SK-N-SH (cell line): ENCODE measurements around the gene TMTC2. TPM values are rescaled to one million over a fixed set of nuclear protein-coding genes. Genes with fewer than 3 reads are reported as not detected.

Source experiments
- CTCF ChIA-PET: fragments of 300-600, 350-600 bp; formaldehyde crosslinking; extraction: SDS; loops from one replicate; lab custom pipeline; 2021; lab: Yijun Ruan, JAX
- POLR2A ChIA-PET: fragments of 350-600 bp; sonication (Branson Sonifier 250); formaldehyde crosslinking; extraction: SDS; loops from one replicate; lab custom pipeline; 2020; ENCODE audit warnings: antibody characterized with exemption, inconsistent platforms; lab: Yijun Ruan, JAX
- DNase-seq: peaks from one replicate; pipeline ENCODE4 v3.0.0; 2012
- H2AFZ ChIP-seq: fragments of 200-600 bp; sonication (generic); 2 replicates; pipeline ENCODE4 v1.8.1; 2016; ENCODE audit warnings: antibody characterized with exemption, mild to moderate bottlenecking, low read depth
- H3F3A ChIP-seq: fragments of 200-600 bp; sonication (generic); replicated peaks from 2 replicates; pipeline ENCODE3; 2016; ENCODE audit warnings: antibody characterized with exemption, mild to moderate bottlenecking; ENCODE audit not compliant: insufficient read depth
- H3K27ac ChIP-seq, 2 experiments: fragments of 200-500 bp in 1 of 2; fragments of 200-600 bp in 1 of 2; sonication (Bioruptor generic) in 1 of 2; sonication (generic), shearing (Covaris generic) in 1 of 2; 2 replicates each; pipeline versions ENCODE4 v1.5.1 to v1.6.1; 2014 to 2016; ENCODE audit warnings: low read depth in 2 of 2, inconsistent platforms in 1 of 2, low read length in 1 of 2, mild to moderate bottlenecking in 1 of 2, mixed read lengths in 1 of 2
- H3K27me3 ChIP-seq: fragments of 200-600 bp; sonication (generic), shearing (Covaris generic); 2 replicates; pipeline ENCODE4 v1.6.1; 2016; ENCODE audit warnings: mixed run types; ENCODE audit not compliant: insufficient read depth
- H3K36me3 ChIP-seq, 2 experiments: fragments of 200-500 bp in 1 of 2; fragments of 200-600 bp in 1 of 2; sonication (Bioruptor generic) in 1 of 2; sonication (generic) in 1 of 2; replicated peaks in 1 of 2; 2 replicates each; pipeline versions ENCODE3 to v1.5.1; 2014 to 2016; ENCODE audit warnings: low read length in 1 of 2, mild to moderate bottlenecking in 1 of 2; ENCODE audit not compliant: insufficient read depth in 2 of 2, control insufficient read depth in 1 of 2
- H3K4me1 ChIP-seq, 2 experiments: fragments of 200-500 bp in 1 of 2; fragments of 200-600 bp in 1 of 2; sonication (Bioruptor generic) in 1 of 2; sonication (generic), shearing (Covaris generic) in 1 of 2; 2 replicates each; pipeline versions ENCODE4 v1.5.1 to v1.6.1; 2014 to 2016; ENCODE audit warnings: low read depth in 1 of 2, low read length in 1 of 2, mixed run types in 1 of 2; ENCODE audit not compliant: insufficient read depth in 2 of 2, control insufficient read depth in 1 of 2
- H3K4me2 ChIP-seq: fragments of 200-600 bp; sonication (generic), shearing (Covaris generic); 2 replicates; pipeline ENCODE4 v1.6.1; 2017; ENCODE audit warnings: mixed run types
- H3K4me3 ChIP-seq, 2 experiments: fragments of 200-500 bp in 1 of 2; fragments of 200-600 bp in 1 of 2; sonication (Bioruptor generic) in 1 of 2; sonication (generic), shearing (Covaris generic) in 1 of 2; 2 replicates each; pipeline versions ENCODE4 v1.5.1 to v1.8.1; 2014 to 2016; ENCODE audit warnings: low read depth in 2 of 2, inconsistent platforms in 1 of 2, low read length in 1 of 2, mild to moderate bottlenecking in 1 of 2, mixed read lengths in 1 of 2, moderate library complexity in 1 of 2
- H3K79me2 ChIP-seq: fragments of 200-600 bp; sonication (generic); 2 replicates; pipeline ENCODE4 v1.8.1; 2017; ENCODE audit warnings: mild to moderate bottlenecking; ENCODE audit not compliant: insufficient read depth
- H3K9ac ChIP-seq: fragments of 200-600 bp; sonication (generic); 2 replicates; pipeline ENCODE4 v1.6.1; 2017; ENCODE audit warnings: mixed run types
- H3K9me2 ChIP-seq: fragments of 200-600 bp; sonication (generic); 2 replicates; pipeline ENCODE4 v1.6.1; 2017; ENCODE audit warnings: mixed run types
- H3K9me3 ChIP-seq: fragments of 200-600 bp; sonication (generic); 2 replicates; pipeline ENCODE4 v1.6.1; 2017; ENCODE audit warnings: mixed run types, mild to moderate bottlenecking, moderate library complexity
- H4K20me1 ChIP-seq: fragments of 200-600 bp; sonication (generic); 2 replicates; pipeline ENCODE4 v1.6.1; 2017; ENCODE audit warnings: mild to moderate bottlenecking, mixed run types; ENCODE audit not compliant: insufficient read depth
- CHD2 ChIP-seq: fragments of 150-350 bp; IDR thresholded peaks from 2 replicates; pipeline ENCODE4 v1.6.1; 2018; ENCODE audit warnings: low read length; ENCODE audit not compliant: partially characterized antibody
- CTCF ChIP-seq: fragments of 200-600 bp; sonication (generic); IDR thresholded peaks from 2 replicates; pipeline ENCODE4 v1.6.1; 2017; ENCODE audit warnings: antibody characterized with exemption, mild to moderate bottlenecking, moderate library complexity
- FOXJ3 ChIP-seq: sonication (generic); formaldehyde crosslinking; IDR thresholded peaks from 2 replicates; pipeline ENCODE4 v1.5.1; 2020; ENCODE audit warnings: mild to moderate bottlenecking, missing genetic modification reagents
- FOXM1 ChIP-seq: IDR thresholded peaks from 2 replicates; pipeline ENCODE4 v1.4.0; 2012; ENCODE audit warnings: low read depth, mild to moderate bottlenecking
- JUND ChIP-seq: IDR thresholded peaks from 2 replicates; pipeline ENCODE4 v1.4.0; 2012
- MAX ChIP-seq: IDR thresholded peaks from 2 replicates; pipeline ENCODE4 v1.4.0; 2012; ENCODE audit warnings: low read depth
- NFIC ChIP-seq: IDR thresholded peaks from 2 replicates; pipeline ENCODE4 v1.4.0; 2012; ENCODE audit warnings: borderline replicate concordance
- NRF1 ChIP-seq: IDR thresholded peaks from 2 replicates; pipeline ENCODE4 v1.6.1; 2012; ENCODE audit warnings: low read depth, mild to moderate bottlenecking, low read length
- PBX3 ChIP-seq: IDR thresholded peaks from 2 replicates; pipeline ENCODE4; 2012
- RCOR1 ChIP-seq: fragments of 150-350 bp; IDR thresholded peaks from 2 replicates; pipeline ENCODE4 v1.6.1; 2017; ENCODE audit warnings: antibody characterized with exemption, low read length
- RXRA ChIP-seq: IDR thresholded peaks from 2 replicates; pipeline ENCODE4 v1.4.0; 2012; ENCODE audit warnings: low read depth, mild to moderate bottlenecking, borderline replicate concordance
- TAF1 ChIP-seq: IDR thresholded peaks from 2 replicates; pipeline ENCODE4 v1.6.1; 2012; ENCODE audit warnings: low read depth, mild to moderate bottlenecking, low read length, moderate library complexity, borderline replicate concordance
- TEAD4 ChIP-seq: IDR thresholded peaks from 2 replicates; pipeline ENCODE4 v1.4.0; 2012; ENCODE audit warnings: mild to moderate bottlenecking, borderline replicate concordance; ENCODE audit not compliant: insufficient read depth
- USF1 ChIP-seq: IDR thresholded peaks from 2 replicates; pipeline ENCODE4 v1.4.0; 2012; ENCODE audit warnings: low read depth, borderline replicate concordance
- USF2 ChIP-seq: fragments of 150-350 bp; IDR thresholded peaks from 2 replicates; pipeline ENCODE4 v1.6.1; 2017; ENCODE audit warnings: antibody characterized with exemption, low read length, low read depth, borderline replicate concordance
- ZBTB33 ChIP-seq: IDR thresholded peaks from 2 replicates; pipeline ENCODE4 v1.4.0; 2012; ENCODE audit warnings: low read depth, borderline replicate concordance
- WGBS: methylation state at CpG from one replicate; pipeline ENCODE4 v1.1.6; 2017; ENCODE audit warnings: low lambda C conversion rate; 5-methylcytosine and 5-hydroxymethylcytosine counted together
- polyA plus RNA-seq, 3 experiments: library from polyadenylated mRNA; depleted of rRNA; stranded (reverse); fragments of >200 nt; gene quantifications; 2 replicates each; pipeline ENCODE4 v1.2.3, GENCODE V29; 2012

TMTC2 gene
- polyA plus RNA-seq, 1 of the 3 experiments (the other 2 are of a cell fraction) = 4.1 TPM

- no peaks in the 10 kb centered on the region for H3F3A ChIP-seq
- 87% methylated on average over 3 of the region's 3 CpGs for WGBS
- TF ChIP-seq CTCF (no peak), NFIC (0 out of 2 replicates have a peak, but pooled peaks have one; percentile 5)
- no peaks in the 10 kb centered on the region for H3K79me2 ChIP-seq
- H3K36me3 ChIP-seq = no peaks in the 10 kb centered on the region
- no peak overlapping the region for H3K4me2 ChIP-seq
- no peak for DNase-seq
- H3K27me3 ChIP-seq = no peaks in the 10 kb centered on the region
- no peak overlapping the region for H3K4me3 ChIP-seq
- ChIA-PET CTCF (interaction anchor here (0.9 kb wide), 1 partner anchor 113 kb away, joined by 3 read pairs; no protein-coding TSS in a partner anchor), POLR2A (no interaction called here)
- peaks cover 0 to 4% of the 10 kb centered on the region in 2 experiments; a peak in 1 of 4 replicates for H3K4me1 ChIP-seq
- H2AFZ ChIP-seq = no peak overlapping the region
- H3K9me2 ChIP-seq = no peaks in the 10 kb centered on the region
- no peaks in the 10 kb centered on the region for H3K9me3 ChIP-seq
- no peaks in the 10 kb centered on the region for H4K20me1 ChIP-seq
- no peak overlapping the region for H3K9ac ChIP-seq
- no peak overlapping the region for H3K27ac ChIP-seq
Measured at GRCh38 chr12:82660541-82661325, 26.0 kb upstream of the TMTC2 start.

GRCh38 chr12:82663893-82664292, 22.8 kb upstream of the TMTC2 start:
- no peak overlapping the region for H3K4me3 ChIP-seq
- no peak overlapping the region for H3K4me2 ChIP-seq
- H3K79me2 ChIP-seq = no peaks in the 10 kb centered on the region
- DNase-seq = no peak
- H2AFZ ChIP-seq = no peak overlapping the region
- H3K9me3 ChIP-seq = no peaks in the 10 kb centered on the region
- ChIA-PET POLR2A (no interaction called here), CTCF (no interaction called here)
- H3K4me1 ChIP-seq = peaks cover 0 to 4% of the 10 kb centered on the region in 2 experiments; a peak in 1 of 4 replicates
- H3K9me2 ChIP-seq = no peaks in the 10 kb centered on the region
- H3K36me3 ChIP-seq = no peaks in the 10 kb centered on the region
- H3K27ac ChIP-seq = no peak overlapping the region
- H3K27me3 ChIP-seq = no peaks in the 10 kb centered on the region
- H4K20me1 ChIP-seq = no peaks in the 10 kb centered on the region
- H3F3A ChIP-seq = no peaks in the 10 kb centered on the region
- no peak overlapping the region for H3K9ac ChIP-seq
- WGBS = 74% methylated on average over 7 of the region's 7 CpGs
- TF ChIP-seq USF1 (no peak), TAF1 (no peak), ZBTB33 (no peak), RXRA (no peak), CHD2 (no peak), NFIC (no peak), RCOR1 (no peak), MAX (no peak), USF2 (no peak), FOXM1 (no peak), JUND (no peak), PBX3 (no peak), FOXJ3 (CRISPR knock-in tag) (no peak), CTCF (no peak), NRF1 (no peak), TEAD4 (no peak)
